Liver (tissue), 9 donors: ENCODE results near the gene OR10A2. TPM values are rescaled to one million over a fixed set of nuclear protein-coding genes. Genes with fewer than 3 reads are reported as not detected.

ENCODE experiments used
- DNase-seq: peaks from one replicate; pipeline ENCODE4 v3.0.0-alpha.2; 2017; ENCODE audit warnings: low spot score
- H3K27ac ChIP-seq, 2 donors: one replicate each; pipeline ENCODE4 v1.7.0; 2013; ENCODE audit warnings: inconsistent platforms in 2 of 2, low read length in 2 of 2, control low read depth in 1 of 2, low read depth in 1 of 2, mild to moderate bottlenecking in 1 of 2
- H3K27me3 ChIP-seq, 4 donors: one replicate each; pipeline versions ENCODE4 v1.6.1 to v1.7.0; 2013; ENCODE audit warnings: low read length in 3 of 4, inconsistent platforms in 1 of 4, mild to moderate bottlenecking in 1 of 4, moderate library complexity in 1 of 4; ENCODE audit not compliant: control insufficient read depth in 4 of 4, insufficient read depth in 4 of 4
- H3K36me3 ChIP-seq, 4 donors: one replicate each; pipeline versions ENCODE4 v1.6.1 to v1.7.0; 2013; ENCODE audit warnings: low read length in 3 of 4, mild to moderate bottlenecking in 3 of 4, low read depth in 1 of 4, moderate library complexity in 1 of 4; ENCODE audit not compliant: control insufficient read depth in 4 of 4, insufficient read depth in 3 of 4
- H3K4me1 ChIP-seq, 4 donors: one replicate each; pipeline versions ENCODE4 v1.6.1 to v1.7.0; 2013; ENCODE audit warnings: low read length in 3 of 4, mild to moderate bottlenecking in 3 of 4, moderate library complexity in 1 of 4; ENCODE audit not compliant: control insufficient read depth in 4 of 4, insufficient read depth in 4 of 4
- H3K4me3 ChIP-seq, 3 donors: one replicate each; pipeline versions ENCODE4 v1.6.1 to v1.7.0; 2013; ENCODE audit warnings: low read length in 3 of 3, control low read depth in 1 of 3, low read depth in 1 of 3, mild to moderate bottlenecking in 1 of 3
- H3K9ac ChIP-seq, 2 donors: one replicate each; pipeline ENCODE4 v1.7.0; 2013; ENCODE audit warnings: low read length in 2 of 2, mild to moderate bottlenecking in 2 of 2, moderate library complexity in 2 of 2, control low read depth in 1 of 2, low read depth in 1 of 2
- H3K9me3 ChIP-seq, 4 donors: one replicate each; pipeline versions ENCODE4 v1.6.1 to v1.7.0; 2013; ENCODE audit warnings: low read length in 3 of 4; ENCODE audit not compliant: control insufficient read depth in 4 of 4
- ATF3 ChIP-seq: IDR thresholded peaks from 2 replicates; pipeline ENCODE4 v1.6.1; 2016; ENCODE audit warnings: antibody characterized with exemption
- CTCF ChIP-seq: fragments of 150-350 bp; IDR thresholded peaks from 2 replicates; pipeline ENCODE4 v1.5.1; 2017; ENCODE audit warnings: improper control_type of control experiment, low read depth, low read length; ENCODE audit not compliant: missing input control
- EGR1 ChIP-seq, 2 donors: IDR thresholded peaks; 2 replicates each; pipeline ENCODE4 v1.6.1; 2016 to 2018; ENCODE audit warnings: antibody characterized with exemption in 2 of 2, low read depth in 2 of 2
- FOXA1 ChIP-seq: IDR thresholded peaks from 2 replicates; pipeline ENCODE4 v1.6.1; 2016; ENCODE audit warnings: antibody characterized with exemption
- FOXA2 ChIP-seq: IDR thresholded peaks from 2 replicates; pipeline ENCODE4 v1.6.1; 2016; ENCODE audit warnings: antibody characterized with exemption
- GABPA ChIP-seq, 2 donors: IDR thresholded peaks in 1 of 2; conservative IDR thresholded peaks in 1 of 2; 2 replicates each; pipeline ENCODE4 v1.6.1; 2016; ENCODE audit warnings: antibody characterized with exemption in 2 of 2, mild to moderate bottlenecking in 1 of 2, moderate library complexity in 1 of 2
- HNF4A ChIP-seq, 2 donors: conservative IDR thresholded peaks; 2 replicates each; pipeline ENCODE4 v1.6.1; 2016; ENCODE audit warnings: antibody characterized with exemption in 2 of 2, mild to moderate bottlenecking in 2 of 2
- HNF4G ChIP-seq: IDR thresholded peaks from 2 replicates; pipeline ENCODE4 v1.6.1; 2016; ENCODE audit warnings: antibody characterized with exemption
- JUND ChIP-seq, 2 donors: IDR thresholded peaks; 2 replicates each; pipeline ENCODE4 v1.6.1; 2016; ENCODE audit warnings: antibody characterized with exemption in 2 of 2
- MAX ChIP-seq: IDR thresholded peaks from 2 replicates; pipeline ENCODE4 v1.6.1; 2016; ENCODE audit warnings: antibody characterized with exemption
- NR2F2 ChIP-seq: IDR thresholded peaks from 2 replicates; pipeline ENCODE4 v1.6.1; 2016; ENCODE audit warnings: antibody characterized with exemption
- RAD21 ChIP-seq, 2 donors: IDR thresholded peaks; 2 replicates each; pipeline ENCODE4 v1.6.1; 2016; ENCODE audit warnings: antibody characterized with exemption in 2 of 2, mild to moderate bottlenecking in 2 of 2
- REST ChIP-seq: IDR thresholded peaks from 2 replicates; pipeline ENCODE4 v1.6.1; 2016; ENCODE audit warnings: antibody characterized with exemption, mild to moderate bottlenecking
- RXRA ChIP-seq, 2 donors: IDR thresholded peaks; 2 replicates each; pipeline ENCODE4 v1.6.1; 2017 to 2018; ENCODE audit warnings: antibody characterized with exemption in 2 of 2, mild to moderate bottlenecking in 1 of 2
- SP1 ChIP-seq: IDR thresholded peaks from 2 replicates; pipeline ENCODE4 v1.6.1; 2018; ENCODE audit warnings: antibody characterized with exemption, mild to moderate bottlenecking
- TAF1 ChIP-seq: conservative IDR thresholded peaks from 2 replicates; pipeline ENCODE4 v1.6.1; 2016; ENCODE audit warnings: antibody characterized with exemption, mild to moderate bottlenecking
- YY1 ChIP-seq: IDR thresholded peaks from 2 replicates; pipeline ENCODE4 v1.6.1; 2016; ENCODE audit warnings: antibody characterized with exemption, mild to moderate bottlenecking
- ZBTB33 ChIP-seq: IDR thresholded peaks from 2 replicates; pipeline ENCODE4 v1.6.1; 2016; ENCODE audit warnings: antibody characterized with exemption
- WGBS: extraction: QIAGEN DNeasy Blood & Tissue Kit; methylation state at CpG from one replicate; pipeline ENCODE4 v1.1.7; 2013; 5-methylcytosine and 5-hydroxymethylcytosine counted together
- polyA plus RNA-seq, 2 donors: library from polyadenylated mRNA; stranded (reverse) in 1 of 2; unstranded in 1 of 2; fragments of 200-250 nt in 1 of 2; fragments of >200 nt in 1 of 2; fragmentation: Nextera tagmentation in 1 of 2; extraction: Ambion mirVana in 1 of 2; gene quantifications; one replicate each; pipeline versions ENCODE4 v1.2.1 to v1.2.3, GENCODE V29; 2013 to 2015
- total RNA-seq, 2 donors: library from RNA; depleted of rRNA; stranded (reverse); fragments of >200 nt; gene quantifications; one replicate each; pipeline ENCODE4 v1.2.3, GENCODE V29; 2014
- donor health status: healthy.
- donor health status: healthy.
- donor health status: healthy.
- donor health status: healthy.
- donor health status: healthy.

The OR10A2 gene
- total and polyA plus RNA-seq, 4 donors, result not detected

GRCh38 chr11:6864438-6864837 is 1.6 kb downstream of the OR10A2 start:
- H3K27ac ChIP-seq, result no peak overlapping the region
- no peaks in the 10 kb centered on the region for H3K4me1 ChIP-seq
- no peaks in the 10 kb centered on the region for H3K9me3 ChIP-seq
- no peak for TF ChIP-seq GABPA (IDR thresholded peaks at IDR 0.05 in 1 of 2, conservative IDR thresholded peaks at IDR 0.05 in 1 of 2)
- no peak for TF ChIP-seq FOXA2
- TF ChIP-seq ZBTB33, result no peak
- no peak for TF ChIP-seq SP1
- TF ChIP-seq TAF1, result no peak
- TF ChIP-seq RXRA (IDR thresholded peaks at IDR 0.05), result no peak
- TF ChIP-seq MAX, result no peak
- TF ChIP-seq RAD21 (IDR thresholded peaks at IDR 0.05), result no peak
- no peak for TF ChIP-seq FOXA1
- TF ChIP-seq EGR1 (IDR thresholded peaks at IDR 0.05; ENCODE audit: low read depth in 2 of 2), result no peak
- no peak for TF ChIP-seq JUND (IDR thresholded peaks at IDR 0.05)
- TF ChIP-seq ATF3, result no peak
- no peak for TF ChIP-seq YY1
- no peak for TF ChIP-seq HNF4A (conservative IDR thresholded peaks at IDR 0.05)
- no peak overlapping the region for H3K9ac ChIP-seq
- no peaks in the 10 kb centered on the region for H3K27me3 ChIP-seq
- no peaks in the 10 kb centered on the region for H3K36me3 ChIP-seq
- no peak overlapping the region for H3K4me3 ChIP-seq
- WGBS, result 87% methylated on average over 1 of the region's 1 CpG
- DNase-seq, result no peak

GRCh38 chr11:6871278-6871677 is 8.4 kb downstream of the OR10A2 start:
- no peak for TF ChIP-seq RXRA (IDR thresholded peaks at IDR 0.05)
- TF ChIP-seq HNF4A (conservative IDR thresholded peaks at IDR 0.05), result no peak
- no peak for TF ChIP-seq NR2F2
- no peak for TF ChIP-seq JUND (IDR thresholded peaks at IDR 0.05)
- TF ChIP-seq GABPA (IDR thresholded peaks at IDR 0.05 in 1 of 2, conservative IDR thresholded peaks at IDR 0.05 in 1 of 2), result no peak
- no peak for TF ChIP-seq ATF3
- TF ChIP-seq EGR1 (IDR thresholded peaks at IDR 0.05; ENCODE audit: low read depth in 2 of 2), result no peak
- TF ChIP-seq CTCF, result no peak
- no peak for TF ChIP-seq RAD21 (IDR thresholded peaks at IDR 0.05)
- TF ChIP-seq HNF4G, result no peak
- no peak for TF ChIP-seq REST
- no peak for TF ChIP-seq FOXA2
- TF ChIP-seq ZBTB33, result no peak
- no peak for TF ChIP-seq TAF1
- no peak for TF ChIP-seq YY1
- no peak for TF ChIP-seq FOXA1
- TF ChIP-seq MAX, result no peak
- TF ChIP-seq SP1, result no peak
- H3K4me1 ChIP-seq, result no peaks in the 10 kb centered on the region
- 80% methylated on average over 1 of the region's 1 CpG for WGBS
- H3K4me3 ChIP-seq, result no peak overlapping the region
- no peaks in the 10 kb centered on the region for H3K36me3 ChIP-seq
- no peak overlapping the region for H3K9ac ChIP-seq
- H3K27me3 ChIP-seq, result no peaks in the 10 kb centered on the region
- no peak for DNase-seq
- no peak overlapping the region for H3K27ac ChIP-seq
- no peaks in the 10 kb centered on the region for H3K9me3 ChIP-seq
